Ishikawa (cell line): Measurements from ENCODE around the gene ROPN1L.

Experiments
- CEBPB ChIP-seq: IDR thresholded peaks from 2 replicates; pipeline ENCODE4 v1.6.1; 2012
- CREB1 ChIP-seq: IDR thresholded peaks from 2 replicates; pipeline ENCODE4 v1.6.1; 2012; ENCODE audit warnings: low read depth
- EGR1 ChIP-seq: IDR thresholded peaks from 2 replicates; pipeline ENCODE4 v1.6.1; 2012
- EP300 ChIP-seq: IDR thresholded peaks from 2 replicates; pipeline ENCODE4 v1.6.1; 2012; ENCODE audit warnings: borderline replicate concordance
- FOXM1 ChIP-seq: IDR thresholded peaks from 2 replicates; pipeline ENCODE4 v1.6.1; 2012; ENCODE audit warnings: low read depth, borderline replicate concordance
- MAX ChIP-seq: IDR thresholded peaks from 2 replicates; pipeline ENCODE4 v1.6.1; 2012
- RAD21 ChIP-seq: IDR thresholded peaks from 2 replicates; pipeline ENCODE4 v1.6.1; 2012; ENCODE audit warnings: low read depth
- REST ChIP-seq: IDR thresholded peaks from 2 replicates; pipeline ENCODE4 v1.6.1; 2012; ENCODE audit warnings: low read depth, mild to moderate bottlenecking
- TAF1 ChIP-seq: IDR thresholded peaks from 2 replicates; pipeline ENCODE4 v1.6.1; 2012; ENCODE audit warnings: low read depth, mild to moderate bottlenecking
- TCF12 ChIP-seq: IDR thresholded peaks from 2 replicates; pipeline ENCODE4 v1.6.1; 2012; ENCODE audit warnings: low read depth
- TEAD4 ChIP-seq: IDR thresholded peaks from 2 replicates; pipeline ENCODE4 v1.6.1; 2012
- YY1 ChIP-seq: IDR thresholded peaks from 2 replicates; pipeline ENCODE4 v1.6.1; 2012; ENCODE audit warnings: low read depth
- ZBTB7A ChIP-seq: IDR thresholded peaks from 2 replicates; pipeline ENCODE4 v1.6.1; 2012; ENCODE audit warnings: low read depth

GRCh38 chr5:10489810-10490426 is 48.2 kb downstream of the ROPN1L start:
- TF ChIP-seq YY1 = no peak
- TF ChIP-seq TEAD4 = no peak
- TF ChIP-seq EGR1 = no peak
- TF ChIP-seq TAF1 = no peak
- no peak for TF ChIP-seq REST
- TF ChIP-seq CEBPB = no peak
- TF ChIP-seq MAX = no peak
- TF ChIP-seq RAD21 = no peak
- TF ChIP-seq CREB1 = no peak
- TF ChIP-seq FOXM1 = no peak
- no peak for TF ChIP-seq EP300
- no peak for TF ChIP-seq TCF12
- TF ChIP-seq ZBTB7A = no peak
